ENCODE data around the gene OSBP2. TPM values are rescaled to one million over a fixed set of nuclear protein-coding genes. Genes with fewer than 3 reads are reported as not detected.

Gene OSBP2
- polyA plus RNA-seq, 1 donor (not counting 4 experiments of a cell fraction or from before 2014, with no cell fraction given), result 3.0 TPM

- Histone ChIP-seq H3K4me2 (ENCODE audit: control insufficient read depth, extremely low read depth, insufficient read depth, low read depth, low read length) (peak overlapping the region; percentile 19), H4K20me1 (ENCODE audit: control insufficient read depth, extremely low read depth, insufficient read depth, low read length) (no peaks in the 10 kb centered on the region), H3K9me3 (ENCODE audit: control insufficient read depth, low read depth, low read length) (no peaks in the 10 kb centered on the region), H3K36me3 (ENCODE audit: control insufficient read depth in 2 of 2, extremely low read depth in 1 of 2, insufficient read depth in 2 of 2, low read length in 2 of 2) (peaks cover 9 to 22% of the 10 kb centered on the region in 2 experiments), H2AFZ (ENCODE audit: control insufficient read depth, low read length) (no peak overlapping the region), H3K27ac (ENCODE audit: control insufficient read depth, insufficient read depth, low read length) (peak overlapping the region; percentile 65), H3K79me2 (ENCODE audit: control insufficient read depth, insufficient read depth, low read length) (no peaks in the 10 kb centered on the region), H3K4me3 (ENCODE audit: control insufficient read depth in 2 of 3, extremely low read depth in 1 of 3, insufficient read depth in 2 of 3, low read depth in 1 of 3, low read length in 3 of 3) (no peak overlapping the region), H3K4me1 (ENCODE audit: control insufficient read depth, extremely low read depth, insufficient read depth, low read length) (peaks cover 38% of the 10 kb centered on the region), H3K9ac (ENCODE audit: control insufficient read depth, extremely low read depth, insufficient read depth, low read length) (peak overlapping the region; percentile 26), H3K27me3 (ENCODE audit: control insufficient read depth, extremely low read depth, insufficient read depth, low read length) (no peaks in the 10 kb centered on the region), H3K9me1 (ENCODE audit: control insufficient read depth, extremely low read depth, insufficient read depth, low read length) (no peaks in the 10 kb centered on the region)
- DNase-seq (ENCODE audit: low read depth, low spot score) (no peak), FAIRE-seq (peak; percentile 92)
- no peak for TF ChIP-seq EZH2 (IDR thresholded peaks at IDR 0.05; ENCODE audit: low read length)
- TF ChIP-seq CTCF (optimal IDR thresholded peaks at IDR 0.05 in 1 of 3, IDR thresholded peaks at IDR 0.05 in 1 of 3, conservative IDR thresholded peaks at IDR 0.05 in 1 of 3; ENCODE audit: extremely low read depth in 1 of 3, insufficient read depth in 2 of 3, low read length in 3 of 3), result peak in 2 of 3 experiments; percentile 47 to 64
- dilution Hi-C loops (cut with MboI; ENCODE audit: extremely low pct_ligation_motif_present, low sequenced_read_pairs), result no loop called here
Observed at GRCh38 chr22:30947816-30948454, 253.3 kb downstream of the OSBP2 start.

GRCh38 chr22:30948930-30949342, 254.3 kb downstream of the OSBP2 start:
- no peaks in the 10 kb centered on the region for H3K9me1 ChIP-seq (ENCODE audit: control insufficient read depth, extremely low read depth, insufficient read depth, low read length)
- H3K4me2 ChIP-seq (ENCODE audit: control insufficient read depth, extremely low read depth, insufficient read depth, low read depth, low read length), result no peak overlapping the region
- TF ChIP-seq EZH2 (IDR thresholded peaks at IDR 0.05; ENCODE audit: low read length), result no peak
- peak in 1 of 3 experiments; percentile 13 for TF ChIP-seq CTCF (optimal IDR thresholded peaks at IDR 0.05 in 1 of 3, IDR thresholded peaks at IDR 0.05 in 1 of 3, conservative IDR thresholded peaks at IDR 0.05 in 1 of 3; ENCODE audit: extremely low read depth in 1 of 3, insufficient read depth in 2 of 3, low read length in 3 of 3)
- no peak overlapping the region for H3K9ac ChIP-seq (ENCODE audit: control insufficient read depth, extremely low read depth, insufficient read depth, low read length)
- peaks cover 38% of the 10 kb centered on the region for H3K4me1 ChIP-seq (ENCODE audit: control insufficient read depth, extremely low read depth, insufficient read depth, low read length)
- dilution Hi-C loops (cut with MboI; ENCODE audit: extremely low pct_ligation_motif_present, low sequenced_read_pairs), result no loop called here
- H3K79me2 ChIP-seq (ENCODE audit: control insufficient read depth, insufficient read depth, low read length), result no peaks in the 10 kb centered on the region
- no peak for DNase-seq (ENCODE audit: low read depth, low spot score)
- H3K36me3 ChIP-seq (ENCODE audit: control insufficient read depth in 2 of 2, extremely low read depth in 1 of 2, insufficient read depth in 2 of 2, low read length in 2 of 2), result peaks cover 10 to 19% of the 10 kb centered on the region in 2 experiments
- H3K9me3 ChIP-seq (ENCODE audit: control insufficient read depth, low read depth, low read length), result no peaks in the 10 kb centered on the region
- no peaks in the 10 kb centered on the region for H4K20me1 ChIP-seq (ENCODE audit: control insufficient read depth, extremely low read depth, insufficient read depth, low read length)
- H3K27me3 ChIP-seq (ENCODE audit: control insufficient read depth, extremely low read depth, insufficient read depth, low read length), result no peaks in the 10 kb centered on the region
- no peak overlapping the region for H3K27ac ChIP-seq (ENCODE audit: control insufficient read depth, insufficient read depth, low read length)
- H3K4me3 ChIP-seq (ENCODE audit: control insufficient read depth in 2 of 3, extremely low read depth in 1 of 3, insufficient read depth in 2 of 3, low read depth in 1 of 3, low read length in 3 of 3), result no peak overlapping the region
- no peak for FAIRE-seq
- H2AFZ ChIP-seq (ENCODE audit: control insufficient read depth, low read length), result no peak overlapping the region

All from keratinocyte (primary cell).